NCI-H524 treated with DMSO at 0.1 percent for 48 hours (cell line): ENCODE results near the gene TMEM132D.

Source experiments
- DNase-seq: peaks from one replicate; lab custom pipeline; 2025; lab: John Stamatoyannopoulos, UW

Gene TMEM132D

GRCh38 chr12:129825316-129825715, 78.5 kb downstream of the TMEM132D start:
- no peak for DNase-seq

GRCh38 chr12:129821964-129822363, 81.9 kb downstream of the TMEM132D start:
- no peak for DNase-seq

- DNase-seq: no peak
Measured at GRCh38 chr12:129819391-129819790, 84.4 kb downstream of the TMEM132D start.

- no peak for DNase-seq
Measured at GRCh38 chr12:129815846-129816245, 88.0 kb downstream of the TMEM132D start.

GRCh38 chr12:129811963-129812362, 91.9 kb downstream of the TMEM132D start:
- DNase-seq: no peak

- no peak for DNase-seq
Measured at GRCh38 chr12:129807136-129807535, 96.7 kb downstream of the TMEM132D start.

- DNase-seq: no peak
Measured at GRCh38 chr12:129791396-129791795, 112.4 kb downstream of the TMEM132D start.

GRCh38 chr12:129790930-129791329, 112.9 kb downstream of the TMEM132D start:
- DNase-seq: no peak

- no peak for DNase-seq
Measured at GRCh38 chr12:129790331-129790730, 113.5 kb downstream of the TMEM132D start.

- DNase-seq: no peak
Measured at GRCh38 chr12:129789921-129790320, 113.9 kb downstream of the TMEM132D start.

GRCh38 chr12:129788506-129789084, 115.2 kb downstream of the TMEM132D start:
- DNase-seq: no peak

GRCh38 chr12:129779989-129780388, 123.8 kb downstream of the TMEM132D start:
- DNase-seq: no peak

- no peak for DNase-seq
Measured at GRCh38 chr12:129779033-129779432, 124.8 kb downstream of the TMEM132D start.

- DNase-seq: no peak
Measured at GRCh38 chr12:129776977-129777667, 126.7 kb downstream of the TMEM132D start.

GRCh38 chr12:129772501-129773493, 131.0 kb downstream of the TMEM132D start:
- no peak for DNase-seq

GRCh38 chr12:129771238-129771637, 132.6 kb downstream of the TMEM132D start:
- no peak for DNase-seq

- no peak for DNase-seq
Measured at GRCh38 chr12:129765719-129766118, 138.1 kb downstream of the TMEM132D start.

- DNase-seq: no peak
Measured at GRCh38 chr12:129762436-129762835, 141.4 kb downstream of the TMEM132D start.

GRCh38 chr12:129753586-129753985, 150.2 kb downstream of the TMEM132D start:
- no peak for DNase-seq

- no peak for DNase-seq
Measured at GRCh38 chr12:129750421-129750820, 153.4 kb downstream of the TMEM132D start.

GRCh38 chr12:129746318-129746717, 157.5 kb downstream of the TMEM132D start:
- DNase-seq: no peak

- no peak for DNase-seq
Measured at GRCh38 chr12:129729170-129729569, 174.7 kb downstream of the TMEM132D start.

GRCh38 chr12:129727100-129727499, 176.7 kb downstream of the TMEM132D start:
- no peak for DNase-seq
